Measurements from ENCODE around the gene MRTFA.
"Not testable (repeated sequence)": the region's sequence is repeated elsewhere in the genome, so short reads cannot be mapped to it uniquely, and the experiment has no call there.

MRTFA gene

DNA sequence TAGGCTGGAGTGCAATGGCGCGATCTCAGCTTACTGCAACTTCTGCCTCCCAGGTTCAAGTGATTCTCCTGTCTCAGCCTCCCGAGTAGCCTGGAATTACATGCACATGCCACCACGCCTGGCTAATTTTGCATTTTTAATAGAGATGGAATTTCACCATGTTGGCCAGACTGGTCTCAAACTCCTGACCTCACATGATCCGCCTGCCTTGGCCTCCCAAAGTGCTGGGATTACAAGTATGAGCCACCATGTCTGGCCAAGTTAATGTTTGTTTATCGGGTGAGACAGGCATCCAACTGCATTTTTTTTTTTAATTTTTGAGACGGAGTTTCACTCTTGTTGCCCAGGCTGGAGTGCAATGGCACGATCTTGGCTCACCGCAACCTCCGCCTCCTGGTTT lies 20.1 kb upstream of the MRTFA start:
- DNase-seq: not testable (repeated sequence)

DNA sequence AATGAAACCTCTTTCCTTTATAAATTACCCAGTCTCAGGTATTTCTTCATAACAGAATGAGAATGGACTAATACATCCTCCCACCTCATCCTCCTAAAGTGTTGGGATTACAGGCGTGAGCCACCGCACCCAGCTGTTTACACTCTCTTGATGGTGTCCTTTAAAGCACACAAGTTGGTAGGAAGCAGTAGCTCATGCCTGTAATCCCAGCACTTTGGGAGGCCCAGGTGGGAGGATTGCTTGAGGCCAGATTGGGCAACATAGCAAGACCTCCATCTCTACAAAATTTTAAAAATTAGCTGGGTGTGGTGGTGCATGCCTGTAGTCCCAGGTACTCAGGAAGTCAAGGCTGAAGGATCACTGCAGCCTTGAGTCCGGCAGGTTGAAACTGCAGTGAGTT lies 19.4 kb upstream of the MRTFA start:
- DNase-seq: not testable (repeated sequence)

DNA sequence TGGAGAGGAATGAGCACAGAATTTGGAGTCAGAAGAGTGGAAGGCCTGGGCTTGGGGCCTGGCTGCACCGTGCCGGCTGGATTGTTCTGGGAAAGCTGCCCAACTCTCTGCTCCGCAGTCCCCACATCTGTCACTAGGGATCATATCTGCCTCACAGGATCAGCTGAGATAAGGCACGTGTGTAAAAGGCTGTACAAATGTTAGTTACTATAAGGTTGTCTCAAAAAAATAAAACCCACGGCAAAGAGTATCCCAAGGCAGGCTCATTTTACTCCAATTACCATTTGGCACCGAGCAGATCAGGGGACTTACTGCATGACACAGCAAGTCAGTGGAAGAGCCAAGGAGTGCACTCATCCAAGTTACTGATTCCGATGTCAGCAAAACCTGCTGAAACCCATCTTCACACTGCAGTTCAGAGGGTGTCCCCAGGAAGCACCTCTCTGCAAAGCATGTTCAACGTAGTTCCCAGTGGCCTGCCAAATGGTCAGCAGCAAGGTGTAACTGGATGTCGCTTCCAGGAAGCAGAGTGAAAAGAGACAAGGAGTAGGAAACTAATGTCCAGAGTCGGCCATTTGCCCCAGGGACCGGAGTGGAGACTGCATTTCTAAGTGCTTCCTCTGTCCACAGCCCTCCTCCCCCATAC lies 18.1 kb upstream of the MRTFA start:
- no peak for DNase-seq

DNA sequence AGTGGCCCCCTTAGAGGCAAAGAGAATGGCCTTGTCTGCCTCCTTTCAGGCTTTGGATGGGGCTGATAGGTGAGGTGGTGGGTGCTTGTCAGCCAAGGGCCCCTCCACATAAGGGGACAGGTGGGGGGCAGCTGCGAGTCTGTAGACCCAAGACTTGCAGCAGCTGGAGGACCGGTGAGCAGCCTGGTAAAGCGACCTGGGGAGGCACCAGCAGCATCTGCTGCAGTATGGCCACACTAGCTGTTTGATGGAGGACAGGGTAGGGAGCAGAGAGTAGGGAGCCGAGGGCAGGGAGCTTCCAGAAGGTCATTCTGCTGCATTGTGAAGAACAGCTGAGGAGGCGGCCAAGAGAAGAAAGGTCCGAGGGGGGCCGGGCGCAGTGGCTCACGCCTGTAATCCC lies 16.8 kb upstream of the MRTFA start:
- DNase-seq: no peak

DNA sequence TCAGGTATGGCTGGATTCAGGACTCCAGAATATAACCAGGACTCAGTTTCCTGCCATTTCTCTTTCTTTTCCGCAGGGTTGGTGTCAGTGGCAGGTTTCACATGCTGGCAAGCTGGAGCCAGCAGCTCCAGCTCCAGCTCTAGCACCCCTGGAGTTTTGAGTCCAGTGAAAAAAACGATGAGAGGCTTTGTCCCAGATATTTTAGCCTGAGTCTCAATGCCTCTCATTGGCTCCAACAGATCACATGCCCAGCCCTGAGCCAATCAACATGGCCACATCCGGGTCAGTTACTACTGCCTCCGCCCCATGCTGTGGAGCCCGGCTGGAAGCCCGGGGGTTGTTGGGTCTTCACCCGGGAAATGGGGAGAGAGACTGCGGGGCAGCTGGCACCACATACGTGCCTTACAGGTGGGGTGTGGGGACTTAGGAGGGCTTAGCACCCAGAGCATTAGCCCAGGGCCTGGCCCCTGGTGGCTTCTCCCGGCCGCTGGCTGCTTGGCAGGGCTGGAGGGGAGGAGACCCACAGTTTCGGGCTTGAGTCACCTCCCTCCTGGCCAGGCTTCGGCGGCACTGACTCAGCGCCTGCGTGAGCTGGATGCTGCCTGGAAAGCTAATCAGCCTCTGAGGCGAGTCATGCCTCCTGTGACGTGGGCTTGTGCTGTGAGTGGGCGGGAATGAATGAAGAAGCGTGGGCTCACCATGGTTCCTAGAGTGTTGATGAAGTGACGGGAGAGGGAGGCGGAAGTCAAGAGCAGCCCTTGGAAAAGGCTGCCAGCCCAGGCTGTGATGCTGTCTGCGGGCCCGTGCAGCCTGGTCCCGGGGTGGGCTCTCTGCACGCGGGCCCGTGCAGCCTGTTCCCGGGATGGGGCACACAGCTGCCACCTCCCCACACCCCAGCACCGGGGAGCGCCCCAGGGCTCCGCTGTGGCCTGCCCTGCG lies 15.3 kb upstream of the MRTFA start:
- DNase-seq: peak; percentile 99 to 100

DNA sequence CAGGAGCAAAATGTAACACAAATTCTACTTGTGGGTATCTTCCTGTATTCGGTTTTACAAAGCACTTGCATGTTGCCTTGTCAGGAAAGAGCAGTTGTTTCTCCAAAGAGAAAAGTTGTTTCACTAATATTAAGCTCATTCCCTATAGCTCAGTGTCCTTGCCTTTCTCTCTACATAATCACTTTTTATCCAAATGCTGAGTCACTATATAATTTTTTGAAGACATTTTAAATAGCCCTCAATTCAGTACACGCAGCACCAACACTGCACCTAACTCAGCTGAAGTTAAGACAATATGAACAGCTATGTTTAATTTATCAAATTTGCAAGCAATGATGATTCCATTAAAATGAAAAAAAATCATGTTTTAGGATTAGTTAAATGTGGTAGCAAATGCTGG lies 14.5 kb upstream of the MRTFA start:
- DNase-seq: no peak

DNA sequence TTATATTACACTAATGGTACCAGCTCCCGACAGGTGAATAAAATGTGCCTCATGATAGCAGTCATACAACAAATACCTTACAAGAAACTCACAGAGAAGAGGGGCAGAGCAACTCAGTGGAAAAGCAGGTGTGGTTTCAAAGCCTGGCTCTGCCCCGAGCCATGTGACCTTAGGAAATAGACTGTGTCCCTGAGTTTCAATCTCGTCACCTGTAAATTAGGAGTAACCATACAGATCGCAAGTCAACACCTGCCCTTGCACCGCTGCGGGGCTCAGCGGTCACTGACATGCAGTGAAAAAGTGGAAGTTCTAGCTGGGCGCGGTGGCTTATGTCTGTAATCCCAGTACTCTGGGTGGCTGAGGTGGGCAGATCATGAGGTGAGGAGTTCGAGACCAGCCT lies 11.9 kb upstream of the MRTFA start:
- DNase-seq: no peak

DNA sequence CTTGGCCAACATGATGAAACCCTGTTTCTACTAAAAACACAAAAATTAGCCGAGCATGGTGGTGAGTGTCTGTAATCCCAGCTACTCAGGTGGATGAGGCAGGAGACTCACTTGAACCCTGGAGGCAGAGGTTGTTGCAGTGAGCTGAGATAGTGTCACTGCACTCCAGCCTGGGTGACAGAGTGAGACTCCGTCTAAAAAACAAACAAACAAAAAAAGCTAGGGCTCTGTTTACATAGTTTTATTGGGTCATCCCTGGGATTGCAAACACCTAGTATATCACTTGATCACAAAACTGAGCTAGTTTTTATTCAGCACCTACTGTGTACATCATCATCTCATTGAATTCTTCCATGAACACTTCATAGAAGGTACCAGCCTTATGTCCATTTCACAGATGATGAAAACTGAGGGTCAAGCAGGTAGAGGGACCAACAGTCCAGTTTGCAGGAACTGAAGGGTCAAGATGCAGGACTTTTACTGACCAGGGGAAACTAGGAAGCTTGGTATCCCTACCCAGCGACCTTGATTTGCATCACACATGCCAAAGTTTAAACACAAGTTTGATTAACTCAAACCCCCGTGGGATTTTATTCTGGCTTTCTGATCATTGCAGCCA lies 9.2 kb upstream of the MRTFA start:
- no peak for DNase-seq

DNA sequence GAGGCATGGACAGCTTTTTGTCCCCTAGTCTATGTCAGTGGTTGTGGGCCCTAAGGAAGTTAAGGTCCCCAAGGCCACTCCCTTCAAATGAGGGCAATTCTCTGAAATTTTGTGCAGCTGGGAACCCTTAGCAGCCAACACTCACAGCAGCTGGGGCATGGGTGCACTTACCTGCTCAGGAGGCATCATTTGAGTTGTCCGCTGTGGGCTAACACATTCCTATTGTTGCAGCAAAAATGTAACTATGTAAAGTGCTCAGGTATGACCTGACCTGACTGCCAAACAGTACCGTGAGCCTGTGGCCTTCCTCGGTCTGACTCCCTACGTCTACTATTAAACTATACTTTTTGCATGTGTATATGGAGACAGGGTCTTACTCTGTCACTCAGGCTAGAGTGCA lies 5.8 kb upstream of the MRTFA start:
- no peak for DNase-seq

DNA sequence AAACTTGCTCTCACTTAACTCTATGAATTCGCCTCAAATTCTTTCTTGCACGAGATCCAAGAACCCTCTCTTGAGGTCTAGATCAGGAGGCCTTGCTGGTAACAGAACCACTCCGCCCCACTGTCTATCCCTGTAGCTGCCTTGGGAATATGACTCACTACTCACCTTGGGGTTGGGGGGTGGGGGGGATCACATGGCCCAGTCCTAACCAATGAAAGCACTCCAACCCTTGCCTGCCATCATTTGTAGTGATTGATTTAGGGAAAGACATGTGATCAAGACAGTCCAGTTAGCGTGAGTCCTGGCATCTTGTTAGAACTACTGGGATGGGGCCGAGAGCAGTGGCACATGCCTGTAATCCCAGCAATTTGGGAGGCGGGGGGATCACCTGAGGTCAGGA lies 4.8 kb upstream of the MRTFA start:
- DNase-seq: no peak

DNA sequence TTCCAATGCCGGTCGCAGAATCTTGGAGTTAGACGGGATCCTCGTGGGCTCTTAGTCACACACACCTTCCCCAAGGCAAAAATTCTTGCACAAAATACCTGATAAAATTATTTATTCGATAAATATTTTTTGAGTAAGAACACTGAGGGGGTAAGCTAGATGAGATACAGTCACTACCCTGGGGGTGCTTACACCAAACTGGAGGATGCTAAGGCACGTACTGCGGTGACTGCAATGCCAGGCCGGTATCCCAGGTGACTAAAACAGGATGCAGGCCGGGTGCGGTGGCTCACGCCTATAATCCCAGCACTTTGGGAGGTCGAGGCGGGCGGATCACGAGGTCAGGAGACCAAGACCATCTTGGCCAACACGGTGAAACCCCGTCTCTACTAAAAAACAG lies 1.7 kb upstream of the MRTFA start:
- DNase-seq: no peak

DNA sequence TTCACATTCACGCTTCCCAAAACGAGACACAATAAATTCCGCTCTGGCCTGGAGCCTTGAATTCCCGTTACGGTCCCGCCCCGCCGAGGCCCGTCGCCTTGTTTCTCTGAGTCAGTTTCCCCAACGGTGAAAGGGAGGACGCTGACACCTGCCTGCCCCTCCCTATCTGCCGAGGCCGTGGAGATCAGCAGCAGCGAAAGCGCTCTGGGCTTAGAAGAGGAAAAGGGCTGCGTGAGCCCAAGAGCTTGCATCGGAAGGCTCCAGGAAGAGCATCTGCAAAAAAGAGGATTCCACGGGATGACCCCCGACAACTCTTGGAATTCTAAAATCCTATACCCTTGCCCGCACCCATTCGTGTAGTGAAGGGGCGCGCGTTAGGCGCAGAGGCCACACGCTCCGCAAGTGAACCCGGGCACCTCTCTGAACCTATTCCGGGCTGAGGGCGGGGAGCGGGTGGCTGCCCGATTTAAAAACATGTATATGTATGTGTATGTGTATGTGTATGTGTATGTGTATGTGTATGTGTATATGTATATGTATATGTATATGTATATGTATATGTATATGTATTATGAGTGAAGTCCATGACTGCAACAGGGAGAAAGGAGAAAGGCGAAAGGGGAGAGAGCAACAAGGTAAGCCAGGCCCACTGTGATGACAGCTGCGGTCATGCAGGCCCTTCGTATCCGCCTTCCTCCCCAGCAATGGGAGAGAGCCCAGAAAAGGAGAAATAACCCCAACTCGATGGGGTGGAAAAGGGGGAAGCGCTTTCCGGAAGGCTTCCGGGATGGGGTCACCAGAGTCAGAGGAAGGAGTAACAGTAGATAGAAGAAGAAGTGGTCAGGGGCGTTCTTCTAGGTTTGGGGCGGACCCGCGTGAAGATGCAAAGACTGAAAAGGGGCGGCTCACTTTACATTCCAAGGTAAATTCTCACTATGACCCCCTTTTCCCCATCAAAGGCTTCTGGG lies 948 bp upstream of the MRTFA start:
- DNase-seq: peak; percentile 88 to 90

DNA sequence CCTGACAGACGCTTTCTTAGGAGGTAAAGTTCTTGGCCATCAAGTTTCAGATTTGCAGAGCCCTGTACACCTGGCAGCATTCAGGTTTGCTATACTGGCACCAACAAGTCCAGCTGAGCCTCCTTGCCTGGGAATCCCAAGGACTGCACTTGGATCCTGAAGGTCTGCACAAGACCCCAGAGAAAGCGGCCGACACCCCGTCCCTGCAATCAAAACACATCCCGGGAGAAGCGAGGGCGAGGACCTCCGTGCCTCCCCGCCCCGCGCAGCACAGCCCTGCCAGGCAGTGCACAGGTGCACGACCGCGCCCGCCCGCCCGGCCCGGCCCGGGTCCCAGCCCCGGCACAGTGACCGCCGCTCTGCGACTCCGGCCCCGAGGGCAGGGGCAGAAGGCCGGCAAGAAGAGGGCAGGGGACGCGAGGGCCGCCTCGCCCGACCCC lies 559 bp downstream of the MRTFA start:
- no peak for DNase-seq

DNA sequence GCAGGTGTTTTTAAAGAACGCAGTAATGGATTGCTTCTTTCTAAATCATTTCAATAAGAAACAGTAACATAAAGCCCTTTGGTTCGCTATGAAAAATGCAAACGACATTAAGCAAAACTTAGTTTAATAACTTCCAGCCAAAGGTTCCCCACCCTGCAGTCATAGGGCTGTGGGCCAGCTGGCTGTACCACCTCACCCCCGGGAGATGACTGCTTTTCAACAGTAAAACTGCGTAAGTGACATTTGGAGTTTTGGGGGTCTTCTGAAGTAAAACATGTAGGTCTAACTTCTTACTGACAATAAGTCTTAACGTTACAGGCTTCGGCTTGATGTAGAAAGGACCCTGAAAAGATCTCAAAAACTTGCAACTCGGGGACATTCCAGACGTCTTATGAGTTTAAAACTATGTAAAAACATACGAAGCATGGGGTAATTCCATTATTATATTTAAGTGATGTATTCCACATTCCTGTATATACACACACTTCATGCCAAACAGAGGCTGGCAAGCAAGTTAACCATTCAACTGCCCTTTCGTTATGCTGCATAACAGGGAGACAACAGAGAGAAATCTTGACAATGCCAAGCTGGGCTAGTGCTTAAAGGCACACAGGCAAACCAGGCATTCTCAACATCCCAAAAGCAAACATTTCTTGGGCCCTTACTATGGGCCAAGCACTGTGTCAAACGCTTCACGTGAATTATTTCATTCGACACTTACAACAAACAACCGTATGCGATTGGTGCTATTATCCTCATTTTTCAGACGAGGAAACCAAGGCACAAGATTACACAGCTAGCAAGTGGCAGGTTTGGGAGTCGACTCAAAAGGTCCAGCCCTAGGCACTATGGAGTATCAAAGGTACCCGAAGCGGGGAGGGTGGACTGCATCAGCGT lies 1.2 kb downstream of the MRTFA start:
- DNase-seq: no peak

DNA sequence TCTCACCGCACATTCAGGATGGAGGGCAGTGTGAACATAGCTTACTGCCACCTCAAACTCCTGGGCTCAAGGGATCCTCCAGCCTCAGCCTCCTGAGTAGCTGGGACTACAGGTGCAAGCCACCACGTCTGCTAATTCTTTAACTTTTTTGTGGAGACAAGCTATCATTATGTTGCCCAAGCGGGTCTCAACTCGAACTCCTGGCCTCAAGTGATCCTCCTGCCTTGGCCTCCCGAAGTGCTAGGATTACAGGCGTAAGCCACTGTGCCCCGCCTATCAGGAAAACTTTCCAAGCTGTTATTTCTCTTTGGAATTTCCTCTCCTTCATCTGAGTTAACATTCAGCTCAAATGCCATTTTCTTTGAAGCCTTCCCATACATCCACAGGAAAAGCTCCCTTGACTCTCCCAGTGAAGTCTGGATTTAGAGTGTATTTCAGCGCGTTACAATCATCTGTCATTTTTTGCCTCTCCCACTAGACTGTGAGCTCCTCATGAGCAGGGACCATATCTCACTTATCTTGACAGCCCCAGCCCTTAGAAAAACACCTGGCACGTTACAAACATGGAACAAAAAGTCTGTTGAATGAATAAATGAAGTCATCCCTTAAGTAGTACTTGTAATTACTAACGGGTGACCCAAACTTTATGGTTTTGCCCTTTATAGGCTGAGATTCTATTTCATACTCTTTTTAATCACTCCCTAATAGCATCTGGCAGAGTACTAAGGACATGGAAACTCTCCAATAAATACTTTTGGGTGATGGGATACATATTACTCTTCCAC lies 2.2 kb downstream of the MRTFA start:
- no peak for DNase-seq

DNA sequence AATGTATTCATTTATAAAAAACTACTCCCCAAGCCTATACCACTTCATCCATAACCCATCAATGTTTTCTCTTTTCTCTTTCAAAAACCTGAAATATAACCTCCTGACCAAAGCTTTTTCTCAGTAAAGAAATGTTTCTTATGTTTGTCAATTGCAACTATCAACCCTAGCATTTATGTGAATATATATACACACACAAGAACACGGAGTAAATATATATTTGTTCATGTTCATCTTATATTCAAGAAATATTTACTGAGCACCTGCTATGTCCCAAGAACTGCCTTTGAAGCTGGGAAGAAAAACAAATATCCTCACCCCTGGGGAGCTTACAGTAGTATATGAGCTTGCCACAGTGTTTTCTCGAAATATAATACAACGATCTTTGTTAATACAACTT lies 3.5 kb downstream of the MRTFA start:
- DNase-seq: no peak

DNA sequence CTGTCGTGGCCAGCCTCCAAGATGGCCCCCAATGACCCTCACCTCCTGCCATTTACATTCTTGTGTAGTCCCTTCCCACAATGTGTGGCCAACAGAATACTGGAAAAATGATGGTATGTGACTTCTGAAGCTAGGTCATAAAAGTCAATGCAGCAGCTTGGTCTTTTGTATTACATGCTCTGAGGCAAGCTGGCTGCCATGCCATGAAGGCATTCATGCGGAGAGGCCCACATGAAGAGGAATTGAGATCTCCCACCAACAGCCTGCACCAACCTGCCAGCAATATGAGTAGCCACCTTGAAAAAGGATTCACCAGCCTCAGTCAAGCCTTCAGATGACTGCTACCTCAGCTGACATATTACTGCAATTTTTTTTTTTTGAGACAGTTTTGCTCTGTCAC lies 4.6 kb downstream of the MRTFA start:
- DNase-seq: no peak

DNA sequence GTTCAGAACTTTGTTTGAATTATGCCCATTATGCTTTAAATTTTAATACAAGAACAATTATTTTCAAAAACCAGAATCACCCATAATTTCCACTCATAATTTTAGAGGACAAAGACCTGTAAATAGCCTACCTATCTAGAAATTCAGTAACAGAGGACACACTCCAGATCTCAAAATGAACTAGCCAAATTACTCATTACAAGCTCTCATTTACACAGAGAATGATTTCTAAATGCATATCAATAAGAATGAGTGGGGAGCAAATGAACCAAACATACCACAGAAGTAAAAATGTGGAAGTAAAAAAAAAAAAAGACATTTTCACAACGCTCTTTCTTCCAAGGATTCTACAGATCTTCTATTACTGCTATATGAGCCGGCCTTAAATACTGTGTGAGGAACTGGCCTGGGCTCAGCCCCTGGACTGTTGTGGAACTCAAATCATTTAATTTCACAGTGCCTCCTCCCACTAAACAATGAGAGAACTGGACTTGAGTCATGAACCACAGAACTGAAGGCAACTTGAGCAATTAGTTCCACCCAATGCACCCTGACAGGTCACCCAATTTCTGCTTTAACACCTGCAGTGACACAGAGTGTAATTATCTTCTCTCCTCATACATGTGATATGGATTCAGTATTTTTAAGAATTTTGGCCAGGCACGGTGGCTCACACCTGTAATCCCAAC lies 8.0 kb downstream of the MRTFA start:
- peak; percentile 79 to 86 for DNase-seq

DNA sequence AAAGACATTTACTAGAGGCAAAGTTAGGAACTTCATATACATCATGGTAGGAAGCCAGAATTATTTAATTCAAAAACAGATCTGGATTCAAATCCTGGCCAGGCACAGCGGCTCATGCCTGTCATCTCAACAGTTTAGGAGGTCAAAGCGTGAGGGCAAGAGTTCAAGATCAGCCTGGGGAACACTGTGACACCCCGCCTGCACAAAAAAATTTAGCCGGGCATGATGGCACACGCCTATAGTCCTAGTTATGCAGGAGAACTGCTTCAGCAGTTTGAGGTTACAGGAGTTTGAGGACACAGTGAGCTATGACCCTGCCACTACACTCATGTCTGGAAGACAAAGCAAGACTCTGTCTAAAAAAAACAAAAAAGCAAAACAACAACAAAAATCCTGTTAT lies 8.9 kb downstream of the MRTFA start:
- no peak for DNase-seq

DNA sequence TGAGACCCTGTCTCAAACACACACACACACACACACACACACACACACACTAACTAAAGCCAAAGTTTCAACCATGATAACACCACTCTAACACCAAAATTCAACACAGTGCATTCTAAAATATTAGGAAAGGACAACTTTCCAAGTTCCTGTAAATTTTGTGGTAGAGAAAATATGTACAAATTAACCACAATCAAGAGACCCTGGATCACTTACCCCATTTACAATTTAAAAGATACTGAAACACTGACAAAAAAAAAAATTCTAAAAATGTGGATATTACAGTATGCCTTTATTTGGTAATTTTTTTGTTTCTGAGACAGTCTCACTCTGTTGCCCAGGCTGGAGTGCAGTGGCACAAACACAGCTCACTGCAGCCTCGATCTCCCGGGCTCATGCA lies 9.7 kb downstream of the MRTFA start:
- no peak for DNase-seq

Data from inflammatory macrophage treated with lipopolysaccharide for 1 hour (primary cell).